PC-9 (cell line): ENCODE measurements around the gene AKAP6. TPM values are rescaled to one million over a fixed set of nuclear protein-coding genes. Genes with fewer than 3 reads are reported as not detected.

ENCODE experiments used
- BruUV-seq: library from RNA; stranded (reverse); fragments of 400-500 nt; replicated peaks from 2 replicates; lab custom pipeline; 2021; lab: Mats Ljungman, UMichigan
- CTCF ChIA-PET: fragments of 300-600 bp; sonication (Branson Sonifier 250); formaldehyde crosslinking; loops from one replicate; lab custom pipeline; 2022; ENCODE audit warnings: antibody characterized with exemption; lab: Charles Lee
- POLR2A ChIA-PET: fragments of 300-600 bp; sonication (Branson Sonifier 250); formaldehyde crosslinking; loops from one replicate; lab custom pipeline; 2022; ENCODE audit warnings: antibody characterized with exemption; ENCODE audit not compliant: unreplicated experiment; lab: Charles Lee
- DNase-seq, 2 experiments: peaks; one replicate each; pipeline versions ENCODE4 v3.0.0 to v3.0.0-alpha.2; 2015 to 2022; ENCODE audit warnings: mixed read lengths in 1 of 2
- H2AFZ ChIP-seq: fragments of 200-600 bp; sonication (generic); 2 replicates; pipeline ENCODE4 v1.8.1; 2017; ENCODE audit warnings: antibody characterized with exemption
- H3F3A ChIP-seq: fragments of 200-600 bp; sonication (generic); 2 replicates; pipeline ENCODE4 v1.8.1; 2017; ENCODE audit warnings: antibody characterized with exemption, mild to moderate bottlenecking, low read depth; ENCODE audit not compliant: insufficient read depth
- H3K27ac ChIP-seq: fragments of 200-600 bp; sonication (generic); 2 replicates; pipeline ENCODE4 v1.6.1; 2016; ENCODE audit warnings: mixed run types
- H3K27me3 ChIP-seq: fragments of 200-600 bp; sonication (generic); 2 replicates; pipeline ENCODE4 v1.6.1; 2016; ENCODE audit warnings: low read depth, mixed run types; ENCODE audit not compliant: insufficient read depth
- H3K36me3 ChIP-seq: fragments of 200-600 bp; sonication (generic); 2 replicates; pipeline ENCODE4 v1.6.1; 2016; ENCODE audit warnings: low read depth, mixed run types
- H3K4me1 ChIP-seq: fragments of 200-600 bp; sonication (generic); replicated peaks from 2 replicates; pipeline ENCODE4 v1.6.1; 2016; ENCODE audit warnings: mixed run types; ENCODE audit not compliant: insufficient read depth
- H3K4me2 ChIP-seq: fragments of 200-600 bp; sonication (generic); 2 replicates; pipeline ENCODE4 v1.6.1; 2017; ENCODE audit warnings: mixed run types
- H3K4me3 ChIP-seq: fragments of 200-600 bp; sonication (generic); 2 replicates; pipeline ENCODE4 v1.6.1; 2016; ENCODE audit warnings: mixed run types
- H3K79me2 ChIP-seq: fragments of 200-600 bp; sonication (generic); 2 replicates; pipeline ENCODE4 v1.6.1; 2017; ENCODE audit warnings: low read depth, mixed run types
- H3K9me2 ChIP-seq: fragments of 200-600 bp; sonication (generic); 2 replicates; pipeline ENCODE4 v1.8.1; 2017; ENCODE audit warnings: mild to moderate bottlenecking; ENCODE audit not compliant: insufficient read depth
- H3K9me3 ChIP-seq: fragments of 200-600 bp; sonication (generic); 2 replicates; pipeline ENCODE4 v1.8.1; 2016; ENCODE audit warnings: low read depth; ENCODE audit not compliant: insufficient read depth
- H4K20me1 ChIP-seq: fragments of 200-600 bp; sonication (generic); 2 replicates; pipeline ENCODE4 v1.8.1; 2017; ENCODE audit not compliant: insufficient read depth
- CTCF ChIP-seq: fragments of 200-600 bp; sonication (generic); conservative IDR thresholded peaks from 2 replicates; pipeline ENCODE4 v1.6.1; 2017; ENCODE audit warnings: mixed run types, antibody characterized with exemption, mild to moderate bottlenecking, moderate library complexity
- EZH2 ChIP-seq: fragments of 200-600 bp; sonication (generic); IDR thresholded peaks from 2 replicates; pipeline ENCODE4 v1.8.0; 2017; ENCODE audit warnings: antibody characterized with exemption, low read depth
- intact Hi-C: fragments of 100-400 bp; cut with micrococcal nuclease; formaldehyde crosslinking; loops from one replicate; pipeline ENCODE4 v1.10.0; 2022; ENCODE audit not compliant: unreplicated experiment
- total RNA-seq: library from RNA; stranded (reverse); gene quantifications from 2 replicates; pipeline ENCODE4 v1.2.3, GENCODE V29; 2021

Gene AKAP6
- total RNA-seq, 1 experiment from 2014 or later, result 2.8 TPM

DNA sequence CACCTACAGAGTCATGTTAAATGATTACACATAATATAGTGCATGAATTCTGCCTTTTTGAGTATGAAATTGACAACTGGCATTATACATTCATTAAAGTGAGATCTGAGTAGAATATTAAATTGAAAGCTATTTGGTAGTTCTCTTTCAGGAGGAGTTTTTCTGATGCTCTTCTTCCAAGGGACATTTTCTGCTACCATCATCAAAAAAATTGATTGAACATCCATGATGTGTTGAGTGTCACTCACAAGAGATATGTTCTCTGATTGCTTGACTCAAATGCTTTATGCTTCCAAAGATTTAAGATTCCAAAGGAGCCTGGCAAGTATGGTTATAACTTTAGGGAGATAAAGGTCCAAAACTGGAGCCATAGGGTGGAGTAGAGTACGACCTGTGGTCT, 64.9 kb downstream of the AKAP6 start:
- no TSS peak for BruUV-seq
- POLR2A ChIA-PET, result no interaction called here

DNA sequence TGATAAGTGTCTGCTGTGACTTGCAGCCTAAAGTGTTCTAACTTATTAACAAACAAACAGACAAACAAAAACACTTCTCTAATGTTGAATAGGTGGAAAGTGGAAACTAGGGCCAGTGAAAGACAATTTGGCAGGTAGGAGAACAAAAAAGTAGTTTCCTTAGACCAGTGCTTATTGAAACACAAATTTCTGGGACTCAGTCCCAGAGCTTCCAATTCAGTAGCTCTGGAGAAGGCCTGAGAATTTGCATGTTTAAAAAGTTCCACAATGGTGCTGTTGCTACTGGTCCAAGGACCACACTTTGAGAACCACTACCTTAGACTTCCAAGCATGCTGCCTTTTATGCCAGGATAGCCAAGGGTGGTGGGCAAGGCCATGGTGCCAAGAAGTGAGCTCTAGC, 67.8 kb downstream of the AKAP6 start:
- peaks cover 14% of the 10 kb centered on the region for H3K4me1 ChIP-seq
- POLR2A ChIA-PET, result no interaction called here
- H3K4me3 ChIP-seq, result no peak overlapping the region
- intact Hi-C loops, result loop anchor here (5.0 kb wide), 1 partner anchor 75 kb away; no protein-coding TSS in a partner anchor
- peaks cover 9% of the 10 kb centered on the region; the same call in 1 of the 2 replicates for H3F3A ChIP-seq
- CTCF ChIA-PET, result no interaction called here
- no peaks in the 10 kb centered on the region for H3K9me3 ChIP-seq
- DNase-seq, result no peak
- H3K36me3 ChIP-seq, result no peaks in the 10 kb centered on the region
- no peak overlapping the region for H2AFZ ChIP-seq
- no peaks in the 10 kb centered on the region for H3K27me3 ChIP-seq
- TF ChIP-seq EZH2, result no peak
- no peak for TF ChIP-seq CTCF
- H3K9me2 ChIP-seq, result no peaks in the 10 kb centered on the region
- BruUV-seq, result no TSS peak
- H3K4me2 ChIP-seq, result no peak overlapping the region
- H3K79me2 ChIP-seq, result no peaks in the 10 kb centered on the region
- H4K20me1 ChIP-seq, result no peaks in the 10 kb centered on the region
- H3K27ac ChIP-seq, result no peak overlapping the region

More for the DNA sequence above, 64.9 kb downstream of the AKAP6 start:
- Histone ChIP-seq H3K4me3 (no peak overlapping the region), H3K9me3 (no peaks in the 10 kb centered on the region), H2AFZ (no peak overlapping the region), H3K79me2 (no peaks in the 10 kb centered on the region), H3F3A (peaks cover 9% of the 10 kb centered on the region; the same call in 1 of the 2 replicates), H3K27me3 (no peaks in the 10 kb centered on the region), H3K4me1 (peaks cover 14% of the 10 kb centered on the region), H3K4me2 (no peak overlapping the region), H4K20me1 (no peaks in the 10 kb centered on the region), H3K36me3 (no peaks in the 10 kb centered on the region), H3K27ac (no peak overlapping the region), H3K9me2 (no peaks in the 10 kb centered on the region; the same call in 1 of the 2 replicates)
- no peak for DNase-seq
- CTCF ChIA-PET, result no interaction called here
- intact Hi-C loops, result no loop called here
- TF ChIP-seq CTCF (no peak), EZH2 (no peak)

- H3K9me2 ChIP-seq, result no peaks in the 10 kb centered on the region
- H3K4me3 ChIP-seq, result no peak overlapping the region
- ChIA-PET CTCF (no interaction called here), POLR2A (no interaction called here)
- H3K4me2 ChIP-seq, result peak overlapping the region; percentile 42
- intact Hi-C loops, result loop anchor here (2.0 to 5.0 kb wide), 2 partner anchors 21 to 74 kb away; no protein-coding TSS in a partner anchor
- no peaks in the 10 kb centered on the region for H3K79me2 ChIP-seq
- peaks cover 14% of the 10 kb centered on the region for H3K4me1 ChIP-seq
- no peak overlapping the region for H2AFZ ChIP-seq
- no peak for TF ChIP-seq CTCF
- TF ChIP-seq EZH2, result no peak
- no TSS peak for BruUV-seq
- H3K9me3 ChIP-seq, result no peaks in the 10 kb centered on the region
- no peaks in the 10 kb centered on the region for H3K27me3 ChIP-seq
- DNase-seq, result peak; percentile 38 to 84
- H4K20me1 ChIP-seq, result no peaks in the 10 kb centered on the region
- H3F3A ChIP-seq, result peaks cover 9% of the 10 kb centered on the region; the same call in 1 of the 2 replicates
- H3K36me3 ChIP-seq, result no peaks in the 10 kb centered on the region
- peak overlapping the region; percentile 30 for H3K27ac ChIP-seq
These were observed 69.0 kb downstream of the AKAP6 start for GRCh38 chr14:32397861-32398640.
